SK-N-MC (cell line): Measurements from ENCODE around the gene ELF5.

ENCODE experiments used
- EZH2 ChIP-seq: fragments of 200-600 bp; sonication (generic); IDR thresholded peaks from one replicate; pipeline ENCODE4 v1.6.1; 2017; ENCODE audit warnings: antibody characterized with exemption
- POLR2AphosphoS5 ChIP-seq: IDR thresholded peaks from 2 replicates; pipeline ENCODE4 v1.6.1; 2012; ENCODE audit warnings: mild to moderate bottlenecking, low read depth, low read length, borderline replicate concordance

GRCh38 chr11:34502949-34503348, 10.6 kb downstream of the ELF5 start:
- no peak for TF ChIP-seq POLR2AphosphoS5
- TF ChIP-seq EZH2, result no peak
